Measurements from ENCODE around the gene NPTX1. TPM values are rescaled to one million over a fixed set of nuclear protein-coding genes. Genes with fewer than 3 reads are reported as not detected.

Gene NPTX1
- polyA plus RNA-seq, 1 donor from 2014 or later, result 0.56 TPM

DNA sequence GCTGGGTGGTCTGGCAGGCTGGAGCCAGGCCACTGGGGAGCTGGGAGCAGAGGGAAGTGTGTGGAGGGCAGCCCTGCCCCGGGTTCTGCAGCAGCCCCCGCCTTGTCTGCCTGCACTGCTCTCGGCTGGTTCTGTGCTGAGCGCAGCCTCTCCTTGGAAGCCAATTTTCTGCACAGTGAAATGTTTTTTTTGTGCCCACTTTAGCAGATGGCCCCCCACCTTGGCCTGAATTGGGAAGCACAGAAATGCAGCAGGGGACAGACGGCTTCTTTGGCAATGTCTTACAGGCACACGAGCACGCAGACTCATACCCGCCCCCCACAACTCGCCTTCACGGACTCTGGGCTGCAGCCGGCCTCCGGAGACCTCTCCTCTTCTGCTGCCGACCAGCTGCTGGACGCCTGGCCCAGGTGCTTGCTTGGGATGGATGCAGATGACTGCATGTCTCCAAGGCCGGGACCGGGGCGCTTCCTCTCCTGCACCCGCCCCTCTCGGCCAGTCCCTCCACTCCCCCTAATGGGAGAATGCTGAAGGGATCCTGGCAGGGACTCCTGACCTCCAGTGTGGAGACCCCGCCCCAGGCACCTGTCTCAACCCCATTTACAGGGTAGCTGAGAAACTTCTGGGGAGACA, 14.8 kb downstream of the NPTX1 start:
- H3K9ac ChIP-seq (ENCODE audit: low read length), result no peak overlapping the region

DNA sequence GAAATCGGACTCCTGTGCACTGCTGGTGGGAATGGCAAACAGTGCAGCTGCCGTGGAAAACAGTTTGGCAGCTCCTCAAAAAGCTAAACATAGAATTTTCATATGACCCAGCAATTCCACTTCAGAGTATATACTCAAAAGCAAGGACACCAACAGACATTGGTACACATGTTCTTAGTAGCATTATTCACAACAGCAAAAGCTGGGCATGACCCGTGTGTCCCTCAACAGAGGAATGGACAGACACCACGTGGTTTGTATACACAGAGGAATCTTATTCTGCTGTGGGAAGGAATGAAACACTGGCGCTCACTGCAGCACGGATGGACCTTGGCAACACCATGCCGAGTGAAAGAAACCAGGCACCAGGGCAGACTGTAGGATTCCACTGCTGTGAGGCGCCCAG, 16.0 kb downstream of the NPTX1 start:
- H3K4me3 ChIP-seq (ENCODE audit: low read length), result no peak overlapping the region
- no peaks in the 10 kb centered on the region for H3K79me2 ChIP-seq (replicated peaks; ENCODE audit: insufficient read depth, low read length)
- no peak for TF ChIP-seq MXI1 (conservative IDR thresholded peaks at IDR 0.05; ENCODE audit: poor library complexity, severe bottlenecking)
- no peak for TF ChIP-seq SMC3 (conservative IDR thresholded peaks at IDR 0.05; ENCODE audit: poor library complexity)
- TF ChIP-seq EP300 (conservative IDR thresholded peaks at IDR 0.05; ENCODE audit: poor library complexity, severe bottlenecking), result no peak
- TF ChIP-seq TAF1 (IDR thresholded peaks at IDR 0.05; ENCODE audit: low read depth), result no peak
- TF ChIP-seq POLR2AphosphoS5 (IDR thresholded peaks at IDR 0.05), result no peak
- TF ChIP-seq, protein P1, sequence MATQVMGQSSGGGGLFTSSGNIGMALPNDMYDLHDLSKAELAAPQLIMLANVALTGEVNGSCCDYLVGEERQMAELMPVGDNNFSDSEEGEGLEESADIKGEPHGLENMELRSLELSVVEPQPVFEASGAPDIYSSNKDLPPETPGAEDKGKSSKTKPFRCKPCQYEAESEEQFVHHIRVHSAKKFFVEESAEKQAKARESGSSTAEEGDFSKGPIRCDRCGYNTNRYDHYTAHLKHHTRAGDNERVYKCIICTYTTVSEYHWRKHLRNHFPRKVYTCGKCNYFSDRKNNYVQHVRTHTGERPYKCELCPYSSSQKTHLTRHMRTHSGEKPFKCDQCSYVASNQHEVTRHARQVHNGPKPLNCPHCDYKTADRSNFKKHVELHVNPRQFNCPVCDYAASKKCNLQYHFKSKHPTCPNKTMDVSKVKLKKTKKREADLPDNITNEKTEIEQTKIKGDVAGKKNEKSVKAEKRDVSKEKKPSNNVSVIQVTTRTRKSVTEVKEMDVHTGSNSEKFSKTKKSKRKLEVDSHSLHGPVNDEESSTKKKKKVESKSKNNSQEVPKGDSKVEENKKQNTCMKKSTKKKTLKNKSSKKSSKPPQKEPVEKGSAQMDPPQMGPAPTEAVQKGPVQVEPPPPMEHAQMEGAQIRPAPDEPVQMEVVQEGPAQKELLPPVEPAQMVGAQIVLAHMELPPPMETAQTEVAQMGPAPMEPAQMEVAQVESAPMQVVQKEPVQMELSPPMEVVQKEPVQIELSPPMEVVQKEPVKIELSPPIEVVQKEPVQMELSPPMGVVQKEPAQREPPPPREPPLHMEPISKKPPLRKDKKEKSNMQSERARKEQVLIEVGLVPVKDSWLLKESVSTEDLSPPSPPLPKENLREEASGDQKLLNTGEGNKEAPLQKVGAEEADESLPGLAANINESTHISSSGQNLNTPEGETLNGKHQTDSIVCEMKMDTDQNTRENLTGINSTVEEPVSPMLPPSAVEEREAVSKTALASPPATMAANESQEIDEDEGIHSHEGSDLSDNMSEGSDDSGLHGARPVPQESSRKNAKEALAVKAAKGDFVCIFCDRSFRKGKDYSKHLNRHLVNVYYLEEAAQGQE (IDR thresholded peaks at IDR 0.05; ENCODE audit: borderline replicate concordance), result no peak
- no peaks in the 10 kb centered on the region for H3K9me2 ChIP-seq (ENCODE audit: insufficient read depth, low read length)
- H3K36me3 ChIP-seq (ENCODE audit: insufficient read depth, low read length), result no peaks in the 10 kb centered on the region
- H3K27ac ChIP-seq (ENCODE audit: low read length), result no peak overlapping the region
- H3K9ac ChIP-seq (ENCODE audit: low read length), result no peak overlapping the region
- H4K20me1 ChIP-seq (ENCODE audit: insufficient read depth), result no peaks in the 10 kb centered on the region
- no peak overlapping the region for H2AFZ ChIP-seq (ENCODE audit: low read depth, low read length)
- no peaks in the 10 kb centered on the region for H3K27me3 ChIP-seq (ENCODE audit: insufficient read depth, low read depth, low read length)
- H3F3A ChIP-seq (ENCODE audit: insufficient read depth, low read length, poor library complexity, severe bottlenecking), result no peaks in the 10 kb centered on the region
- no peak overlapping the region for H3K4me2 ChIP-seq (ENCODE audit: low read length)
- no peaks in the 10 kb centered on the region for H3K9me3 ChIP-seq (ENCODE audit: low read length)

More for the DNA sequence above, 14.8 kb downstream of the NPTX1 start:
- H3K79me2 ChIP-seq (replicated peaks; ENCODE audit: insufficient read depth, low read length), result no peaks in the 10 kb centered on the region
- no peak overlapping the region for H3K4me2 ChIP-seq (ENCODE audit: low read length)
- no peaks in the 10 kb centered on the region for H4K20me1 ChIP-seq (ENCODE audit: insufficient read depth)
- TF ChIP-seq, protein P2, sequence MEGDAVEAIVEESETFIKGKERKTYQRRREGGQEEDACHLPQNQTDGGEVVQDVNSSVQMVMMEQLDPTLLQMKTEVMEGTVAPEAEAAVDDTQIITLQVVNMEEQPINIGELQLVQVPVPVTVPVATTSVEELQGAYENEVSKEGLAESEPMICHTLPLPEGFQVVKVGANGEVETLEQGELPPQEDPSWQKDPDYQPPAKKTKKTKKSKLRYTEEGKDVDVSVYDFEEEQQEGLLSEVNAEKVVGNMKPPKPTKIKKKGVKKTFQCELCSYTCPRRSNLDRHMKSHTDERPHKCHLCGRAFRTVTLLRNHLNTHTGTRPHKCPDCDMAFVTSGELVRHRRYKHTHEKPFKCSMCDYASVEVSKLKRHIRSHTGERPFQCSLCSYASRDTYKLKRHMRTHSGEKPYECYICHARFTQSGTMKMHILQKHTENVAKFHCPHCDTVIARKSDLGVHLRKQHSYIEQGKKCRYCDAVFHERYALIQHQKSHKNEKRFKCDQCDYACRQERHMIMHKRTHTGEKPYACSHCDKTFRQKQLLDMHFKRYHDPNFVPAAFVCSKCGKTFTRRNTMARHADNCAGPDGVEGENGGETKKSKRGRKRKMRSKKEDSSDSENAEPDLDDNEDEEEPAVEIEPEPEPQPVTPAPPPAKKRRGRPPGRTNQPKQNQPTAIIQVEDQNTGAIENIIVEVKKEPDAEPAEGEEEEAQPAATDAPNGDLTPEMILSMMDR (IDR thresholded peaks at IDR 0.05; ENCODE audit: poor library complexity, severe bottlenecking), result no peak
- TF ChIP-seq MXI1 (conservative IDR thresholded peaks at IDR 0.05; ENCODE audit: poor library complexity, severe bottlenecking) (no peak), EP300 (conservative IDR thresholded peaks at IDR 0.05; ENCODE audit: poor library complexity, severe bottlenecking) (no peak), POLR2AphosphoS5 (IDR thresholded peaks at IDR 0.05) (no peak), EZH2 (IDR thresholded peaks at IDR 0.05; ENCODE audit: borderline replicate concordance, insufficient read depth, low read length, poor library complexity, severe bottlenecking) (no peak), RAD21 (conservative IDR thresholded peaks at IDR 0.05) (no peak), SMC3 (conservative IDR thresholded peaks at IDR 0.05; ENCODE audit: poor library complexity) (no peak), TAF1 (IDR thresholded peaks at IDR 0.05; ENCODE audit: low read depth) (no peak)
- TF ChIP-seq, protein P1 (IDR thresholded peaks at IDR 0.05; ENCODE audit: borderline replicate concordance), result no peak
- H3K4me3 ChIP-seq (ENCODE audit: low read length), result no peak overlapping the region
- H3K9me2 ChIP-seq (ENCODE audit: insufficient read depth, low read length), result no peaks in the 10 kb centered on the region
- no peak overlapping the region for H3K27ac ChIP-seq (ENCODE audit: low read length)
- H2AFZ ChIP-seq (ENCODE audit: low read depth, low read length), result no peak overlapping the region
- H3K36me3 ChIP-seq (ENCODE audit: insufficient read depth, low read length), result no peaks in the 10 kb centered on the region
- H3K27me3 ChIP-seq (ENCODE audit: insufficient read depth, low read depth, low read length), result no peaks in the 10 kb centered on the region
- no peaks in the 10 kb centered on the region for H3K9me3 ChIP-seq (ENCODE audit: low read length)
- no peaks in the 10 kb centered on the region for H3F3A ChIP-seq (ENCODE audit: insufficient read depth, low read length, poor library complexity, severe bottlenecking)

All from neural cell (in vitro differentiated cells).